Activated T-cell treated with anti-CD3 and anti-CD28 coated beads, Interleukin-2, amount 50 U/mL, for 24 hours (primary cell): ENCODE data around the gene VPS50.
A peak's percentile ranks its signal among the peaks of the same experiment; 100 is the strongest.

ENCODE experiments used
- DNase-seq: peaks from one replicate; pipeline ENCODE4 v3.0.0-alpha.2; 2020
- H3K27ac Mint-ChIP-seq: 2 replicates; pipeline ENCODE4 v1.8.0; 2020; ENCODE audit warnings: mild to moderate bottlenecking, mixed read lengths
- H3K27me3 Mint-ChIP-seq: 2 replicates; pipeline ENCODE4 v1.8.0; 2020; ENCODE audit warnings: mixed read lengths
- H3K36me3 Mint-ChIP-seq: 2 replicates; pipeline ENCODE4 v1.8.0; 2020; ENCODE audit warnings: low read depth, mixed read lengths
- H3K4me1 Mint-ChIP-seq: 2 replicates; pipeline ENCODE4 v1.8.0; 2020; ENCODE audit warnings: low read depth, mixed read lengths
- H3K4me3 Mint-ChIP-seq: 2 replicates; pipeline ENCODE4 v1.8.0; 2020; ENCODE audit warnings: mild to moderate bottlenecking, moderate library complexity, mixed read lengths
- H3K9me3 Mint-ChIP-seq: 2 replicates; pipeline ENCODE4 v1.8.0; 2020; ENCODE audit warnings: mixed read lengths

VPS50 gene

GRCh38 chr7:93231799-93232672 is at the start of gene VPS50:
VPS50 (plus strand) TSS chr7:93232366; CDS start chr7:93232468, 102 bp downstream.
- peaks cover 10% of the 10 kb centered on the region for H3K36me3 Mint-ChIP-seq

GRCh38 chr7:93185303-93186027 is 46.7 kb upstream of the VPS50 start:
- Mint-ChIP-seq H3K4me1 (peaks cover 17% of the 10 kb centered on the region), H3K36me3 (no peaks in the 10 kb centered on the region), H3K9me3 (no peaks in the 10 kb centered on the region), H3K4me3 (no peak overlapping the region), H3K27me3 (peaks cover 56% of the 10 kb centered on the region), H3K27ac (no peak overlapping the region)
- no peak for DNase-seq

More at GRCh38 chr7:93231799-93232672, at the start of gene VPS50:
- H3K4me1 Mint-ChIP-seq: peaks cover 26% of the 10 kb centered on the region
- peak within 1 kb of the TSS; percentile 99 for H3K4me3 Mint-ChIP-seq
- H3K27ac Mint-ChIP-seq: peak within 1 kb of the TSS; percentile 95
- peak; percentile 88 for DNase-seq
- no peaks in the 10 kb centered on the region for H3K27me3 Mint-ChIP-seq
- no peaks in the 10 kb centered on the region for H3K9me3 Mint-ChIP-seq

- Mint-ChIP-seq H3K9me3 (no peaks in the 10 kb centered on the region), H3K27ac (no peak overlapping the region), H3K36me3 (no peaks in the 10 kb centered on the region), H3K27me3 (peaks cover 60% of the 10 kb centered on the region), H3K4me3 (no peak overlapping the region), H3K4me1 (peaks cover 17% of the 10 kb centered on the region)
- DNase-seq: no peak
Observed at GRCh38 chr7:93188870-93189634, 43.1 kb upstream of the VPS50 start.

- peaks cover 54% of the 10 kb centered on the region for H3K27me3 Mint-ChIP-seq
- no peaks in the 10 kb centered on the region for H3K9me3 Mint-ChIP-seq
- no peak overlapping the region for H3K27ac Mint-ChIP-seq
- no peaks in the 10 kb centered on the region for H3K4me1 Mint-ChIP-seq
- no peak for DNase-seq
- no peaks in the 10 kb centered on the region for H3K36me3 Mint-ChIP-seq
- no peak overlapping the region for H3K4me3 Mint-ChIP-seq
Observed at GRCh38 chr7:93194386-93194785, 37.8 kb upstream of the VPS50 start.

GRCh38 chr7:93196336-93196735 is 35.8 kb upstream of the VPS50 start:
- peaks cover 43% of the 10 kb centered on the region for H3K27me3 Mint-ChIP-seq
- no peak overlapping the region for H3K27ac Mint-ChIP-seq
- no peaks in the 10 kb centered on the region for H3K4me1 Mint-ChIP-seq
- DNase-seq: no peak
- no peaks in the 10 kb centered on the region for H3K9me3 Mint-ChIP-seq
- no peak overlapping the region for H3K4me3 Mint-ChIP-seq
- no peaks in the 10 kb centered on the region for H3K36me3 Mint-ChIP-seq

GRCh38 chr7:93198472-93198871 is 33.7 kb upstream of the VPS50 start:
- Mint-ChIP-seq H3K27me3 (peaks cover 36% of the 10 kb centered on the region), H3K4me1 (no peaks in the 10 kb centered on the region), H3K4me3 (no peak overlapping the region)

GRCh38 chr7:93202594-93203250 is 29.4 kb upstream of the VPS50 start:
- H3K36me3 Mint-ChIP-seq: no peaks in the 10 kb centered on the region
- DNase-seq: no peak
- H3K4me3 Mint-ChIP-seq: no peak overlapping the region
- H3K9me3 Mint-ChIP-seq: no peaks in the 10 kb centered on the region
- H3K27me3 Mint-ChIP-seq: peaks cover 31% of the 10 kb centered on the region
- no peak overlapping the region for H3K27ac Mint-ChIP-seq
- no peaks in the 10 kb centered on the region for H3K4me1 Mint-ChIP-seq

More at GRCh38 chr7:93198472-93198871, 33.7 kb upstream of the VPS50 start:
- no peaks in the 10 kb centered on the region for H3K36me3 Mint-ChIP-seq
- H3K9me3 Mint-ChIP-seq: no peaks in the 10 kb centered on the region
- no peak overlapping the region for H3K27ac Mint-ChIP-seq
- no peak for DNase-seq

- H3K27me3 Mint-ChIP-seq: peaks cover 33% of the 10 kb centered on the region
- H3K4me1 Mint-ChIP-seq: no peaks in the 10 kb centered on the region
- H3K27ac Mint-ChIP-seq: no peak overlapping the region
- no peak overlapping the region for H3K4me3 Mint-ChIP-seq
- DNase-seq: no peak
- H3K36me3 Mint-ChIP-seq: no peaks in the 10 kb centered on the region
- H3K9me3 Mint-ChIP-seq: no peaks in the 10 kb centered on the region
Observed at GRCh38 chr7:93203496-93203895, 28.7 kb upstream of the VPS50 start.

GRCh38 chr7:93205046-93205445 is 27.1 kb upstream of the VPS50 start:
- Mint-ChIP-seq H3K27me3 (peaks cover 26% of the 10 kb centered on the region), H3K9me3 (no peaks in the 10 kb centered on the region), H3K4me3 (no peak overlapping the region), H3K4me1 (no peaks in the 10 kb centered on the region), H3K27ac (no peak overlapping the region), H3K36me3 (no peaks in the 10 kb centered on the region)
- no peak for DNase-seq

GRCh38 chr7:93211228-93211818 is 20.8 kb upstream of the VPS50 start:
- Mint-ChIP-seq H3K4me3 (no peak overlapping the region), H3K27ac (no peak overlapping the region), H3K9me3 (no peaks in the 10 kb centered on the region), H3K4me1 (no peaks in the 10 kb centered on the region), H3K27me3 (peaks cover 53% of the 10 kb centered on the region), H3K36me3 (no peaks in the 10 kb centered on the region)
- DNase-seq: no peak

- H3K27ac Mint-ChIP-seq: no peak overlapping the region
- H3K27me3 Mint-ChIP-seq: peaks cover 48% of the 10 kb centered on the region
Observed at GRCh38 chr7:93212881-93213280, 19.3 kb upstream of the VPS50 start.

GRCh38 chr7:93218997-93219827 is 13.0 kb upstream of the VPS50 start:
- no peak for DNase-seq
- H3K4me3 Mint-ChIP-seq: no peak overlapping the region
- H3K27ac Mint-ChIP-seq: no peak overlapping the region
- H3K36me3 Mint-ChIP-seq: no peaks in the 10 kb centered on the region
- H3K4me1 Mint-ChIP-seq: no peaks in the 10 kb centered on the region
- no peaks in the 10 kb centered on the region for H3K9me3 Mint-ChIP-seq
- peaks cover 21% of the 10 kb centered on the region for H3K27me3 Mint-ChIP-seq

More at GRCh38 chr7:93212881-93213280, 19.3 kb upstream of the VPS50 start:
- H3K9me3 Mint-ChIP-seq: no peaks in the 10 kb centered on the region
- no peak overlapping the region for H3K4me3 Mint-ChIP-seq
- H3K36me3 Mint-ChIP-seq: no peaks in the 10 kb centered on the region
- H3K4me1 Mint-ChIP-seq: no peaks in the 10 kb centered on the region
- no peak for DNase-seq

GRCh38 chr7:93219868-93220267 is 12.3 kb upstream of the VPS50 start:
- DNase-seq: no peak
- H3K9me3 Mint-ChIP-seq: no peaks in the 10 kb centered on the region
- no peaks in the 10 kb centered on the region for H3K36me3 Mint-ChIP-seq
- H3K27ac Mint-ChIP-seq: no peak overlapping the region
- peaks cover 15% of the 10 kb centered on the region for H3K27me3 Mint-ChIP-seq
- H3K4me1 Mint-ChIP-seq: no peaks in the 10 kb centered on the region
- H3K4me3 Mint-ChIP-seq: no peak overlapping the region
